HG03196 (cell line): Measurements from ENCODE around the gene ADAMTSL1.

Source experiments
- ATAC-seq: cut with Tn5 transposase; IDR thresholded peaks from one replicate; pipeline ENCODE4 v1.9.1; 2021; ENCODE audit not compliant: unreplicated experiment

Gene ADAMTSL1

GRCh38 chr9:18795947-18796671, 322.2 kb downstream of the ADAMTSL1 start:
- no peak for ATAC-seq

GRCh38 chr9:18796696-18797270, 322.8 kb downstream of the ADAMTSL1 start:
- no peak for ATAC-seq

DNA sequence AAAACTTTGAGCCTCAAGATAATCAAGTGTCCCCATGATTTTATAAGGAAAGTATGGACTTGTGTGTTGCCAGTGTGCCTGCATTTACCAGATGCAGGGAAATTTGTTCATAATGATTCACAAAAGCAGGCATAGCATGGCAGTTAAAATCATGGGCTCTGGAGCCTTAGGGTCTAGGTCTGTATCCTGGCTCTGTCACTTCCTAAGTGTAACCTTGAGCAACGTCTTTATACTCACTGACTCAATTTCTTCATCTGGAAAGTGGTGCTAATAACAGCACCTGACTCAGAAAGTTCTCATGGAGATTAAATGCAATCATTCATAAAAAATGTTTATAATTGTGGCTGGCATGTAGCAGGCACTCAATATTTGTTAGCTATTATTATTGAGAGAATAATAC, 324.2 kb downstream of the ADAMTSL1 start:
- no peak for ATAC-seq

- ATAC-seq, result no peak
Observed at GRCh38 chr9:18798508-18799290, 324.7 kb downstream of the ADAMTSL1 start.

- no peak for ATAC-seq
Observed at GRCh38 chr9:18799428-18799827, 325.5 kb downstream of the ADAMTSL1 start.

DNA sequence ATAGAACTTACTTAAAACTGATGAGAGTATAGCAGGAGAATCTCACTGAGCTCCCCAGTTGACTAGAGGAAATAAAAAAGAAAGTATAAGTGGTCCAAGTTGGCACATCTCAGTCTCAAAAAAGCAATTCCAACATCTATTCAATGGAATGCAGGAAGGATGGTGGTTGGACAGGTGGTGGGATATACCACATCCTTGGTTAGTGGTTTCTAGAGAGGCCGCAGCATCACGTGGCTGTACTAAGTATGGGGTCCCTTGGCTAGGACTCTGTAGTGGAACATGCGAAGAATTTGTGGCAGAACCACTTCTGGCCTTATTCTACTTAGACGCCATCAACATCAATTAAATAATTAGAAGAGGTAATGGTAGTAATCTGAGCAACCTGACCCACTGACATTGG, 326.6 kb downstream of the ADAMTSL1 start:
- ATAC-seq, result no peak

DNA sequence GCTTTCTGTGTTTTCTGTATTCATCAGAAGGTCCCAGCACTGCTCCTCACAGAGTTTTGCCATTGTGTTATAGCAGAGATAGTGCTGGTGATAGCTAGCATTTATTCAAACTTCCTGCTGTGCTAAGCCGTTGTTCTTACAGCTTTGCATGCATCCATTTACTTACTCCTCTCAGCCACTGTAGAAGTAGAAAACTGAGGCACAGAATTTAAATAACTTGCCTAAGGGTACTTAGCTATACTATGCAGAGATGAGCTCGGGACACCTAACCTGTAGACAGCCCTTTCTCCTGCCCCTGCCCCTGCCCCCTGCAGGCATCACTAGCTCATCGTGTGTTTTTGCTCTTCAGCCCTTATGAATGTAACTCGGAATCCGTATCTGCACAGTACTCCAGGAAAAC, 331.4 kb downstream of the ADAMTSL1 start:
- no peak for ATAC-seq

- ATAC-seq, result no peak
Observed at GRCh38 chr9:18806232-18807080, 332.5 kb downstream of the ADAMTSL1 start.

DNA sequence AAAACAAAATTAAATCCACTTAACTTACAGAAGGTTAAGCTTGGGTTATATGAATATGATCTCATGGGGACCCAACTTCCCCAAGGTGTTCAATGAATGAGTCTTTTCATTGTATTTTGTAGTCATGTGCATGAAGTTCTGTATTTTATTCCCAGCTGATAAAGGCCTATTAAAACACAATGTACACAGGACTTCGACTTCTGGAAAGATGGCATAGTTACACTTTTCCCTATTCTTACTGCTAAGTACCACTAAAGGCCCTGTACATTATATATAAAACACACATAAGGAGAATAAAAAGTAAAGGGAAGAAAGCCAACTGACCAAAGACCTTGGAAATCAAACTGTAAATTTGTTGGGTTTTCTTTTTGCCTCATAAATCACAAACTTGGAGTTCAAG, 336.6 kb downstream of the ADAMTSL1 start:
- no peak for ATAC-seq

GRCh38 chr9:18811171-18811570, 337.2 kb downstream of the ADAMTSL1 start:
- no peak for ATAC-seq

- ATAC-seq, result no peak
Observed at GRCh38 chr9:18819418-18819817, 345.5 kb downstream of the ADAMTSL1 start.

DNA sequence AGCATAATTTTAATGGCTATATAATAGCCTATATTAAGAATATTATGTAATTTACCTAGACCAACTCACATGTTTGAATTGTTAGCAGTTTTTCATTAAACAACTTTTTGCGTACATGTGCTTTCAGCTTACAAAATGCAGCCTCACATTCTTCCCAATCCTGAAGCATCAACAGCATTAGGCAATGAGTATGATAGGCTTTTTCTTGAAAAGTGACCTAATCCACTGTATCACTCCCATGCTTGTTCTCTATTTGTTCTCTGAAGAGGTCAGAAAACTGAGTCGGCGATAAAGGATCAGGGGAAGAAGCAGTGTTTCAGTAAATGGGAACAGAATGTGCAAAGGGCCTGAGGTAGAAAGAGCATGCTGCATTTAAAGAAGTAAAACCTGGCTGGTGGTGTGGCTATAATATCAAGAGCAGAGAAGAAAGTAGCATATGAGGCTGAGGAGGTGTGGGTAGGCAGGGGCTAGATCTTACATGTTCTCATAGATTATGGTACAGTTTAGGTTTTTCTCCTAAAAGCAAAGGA, 346.7 kb downstream of the ADAMTSL1 start:
- ATAC-seq, result no peak

DNA sequence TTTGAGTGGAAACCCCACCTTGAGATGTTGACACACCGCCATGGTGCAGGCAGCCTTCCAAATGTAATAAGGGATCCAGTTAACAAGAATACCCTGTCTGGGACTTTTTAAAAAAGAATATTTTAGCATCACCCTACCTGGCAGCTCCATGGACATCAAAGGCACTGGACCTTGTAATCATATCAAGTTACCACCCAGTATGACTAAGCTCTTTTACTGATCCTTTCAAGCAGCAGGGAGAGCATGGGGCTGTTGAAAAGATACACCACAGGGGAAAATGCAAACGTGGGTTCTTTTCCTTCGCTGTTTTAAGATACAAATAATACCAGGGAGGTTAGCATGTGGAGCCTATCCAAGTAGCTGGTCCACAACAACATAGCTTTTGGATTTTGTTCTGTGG, 347.8 kb downstream of the ADAMTSL1 start:
- no peak for ATAC-seq

DNA sequence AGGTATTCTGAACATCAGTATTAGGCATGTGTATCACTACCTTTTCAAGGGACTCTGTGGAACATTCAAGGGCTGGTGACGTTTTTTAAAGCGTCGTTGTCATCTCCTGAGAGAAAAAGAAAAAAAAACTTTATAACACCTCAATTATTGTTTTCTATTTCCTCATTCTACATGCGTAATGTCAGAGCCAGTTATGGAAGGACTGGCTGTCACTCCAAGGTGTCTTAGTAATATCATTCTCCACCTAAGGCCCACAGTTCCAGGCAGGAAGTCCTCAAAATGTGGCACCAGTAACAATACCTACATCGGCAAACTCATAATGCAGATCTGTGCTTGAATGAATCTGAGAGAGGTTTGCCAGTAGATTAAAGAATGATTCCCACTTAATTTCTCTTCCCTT, 348.9 kb downstream of the ADAMTSL1 start:
- no peak for ATAC-seq

GRCh38 chr9:18824095-18824666, 350.2 kb downstream of the ADAMTSL1 start:
- ATAC-seq, result no peak

DNA sequence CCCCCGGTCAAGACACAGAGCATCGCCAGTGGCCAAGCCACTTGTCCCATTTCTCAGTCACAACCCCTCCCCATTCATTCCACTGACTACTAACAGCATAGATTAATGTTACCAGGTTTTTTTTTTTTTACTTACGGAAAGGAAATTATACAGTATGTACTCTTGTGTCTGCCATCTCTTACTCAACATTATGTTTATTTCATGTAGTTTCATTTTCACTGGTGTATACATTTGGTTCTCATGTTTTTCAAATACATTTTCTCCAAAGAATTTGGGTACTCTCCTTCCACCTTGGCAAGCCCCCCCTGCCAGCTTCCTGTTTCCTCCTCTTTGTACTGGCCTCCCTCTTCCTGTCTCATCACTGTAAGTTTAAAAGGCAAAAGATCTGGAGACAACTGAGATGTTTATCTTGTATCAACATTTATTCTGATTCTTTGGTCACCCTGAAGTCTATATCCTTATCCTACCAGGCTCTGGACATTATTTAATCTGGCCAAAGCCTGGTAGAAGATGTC, 351.8 kb downstream of the ADAMTSL1 start:
- ATAC-seq, result no peak

GRCh38 chr9:18826248-18826647, 352.3 kb downstream of the ADAMTSL1 start:
- no peak for ATAC-seq

- no peak for ATAC-seq
Observed at GRCh38 chr9:18829066-18829465, 355.1 kb downstream of the ADAMTSL1 start.

DNA sequence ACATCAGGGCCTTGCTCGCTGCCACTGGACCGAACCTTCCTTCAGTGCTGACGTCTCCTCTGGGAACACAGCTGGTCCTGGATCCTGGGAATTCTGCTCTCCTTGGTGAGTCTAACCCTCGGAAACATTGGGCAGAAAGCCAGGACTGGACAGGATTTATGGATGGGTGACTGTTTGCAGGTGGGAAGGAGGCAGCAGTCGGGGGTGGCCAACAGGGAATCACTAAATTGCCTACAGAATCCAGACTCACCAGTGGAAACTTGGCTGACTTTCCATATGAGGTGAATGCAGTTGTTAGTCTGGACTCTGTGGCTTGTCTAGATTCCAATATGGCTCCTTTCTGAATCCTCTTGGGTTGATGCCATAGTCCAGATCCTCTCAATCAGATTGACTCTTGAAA, 355.9 kb downstream of the ADAMTSL1 start:
- no peak for ATAC-seq

- ATAC-seq, result peak; percentile 63
Observed at GRCh38 chr9:18834740-18835361, 360.9 kb downstream of the ADAMTSL1 start.
